Esophagus squamous epithelium (tissue), 5 donors: ENCODE data around the gene CCDC69. TPM values are rescaled to one million over a fixed set of nuclear protein-coding genes. Genes with fewer than 3 reads are reported as not detected.

Experiments
- DNase-seq: peaks from one replicate; lab custom pipeline; 2025; lab: John Stamatoyannopoulos, UW
- H3K27ac ChIP-seq, 4 donors: fragments of 200-600 bp; sonication (generic); one replicate each; pipeline ENCODE4 v1.5.1; 2016 to 2019; ENCODE audit warnings: mild to moderate bottlenecking in 1 of 4
- H3K27me3 ChIP-seq, 4 donors: fragments of 200-600 bp; sonication (generic); 1 replicate in 3 of 4; 2 replicates in 1 of 4; pipeline versions ENCODE4 v1.5.1 to v1.6.0; 2017 to 2021; ENCODE audit warnings: antibody characterized with exemption in 1 of 4
- H3K36me3 ChIP-seq, 3 donors: fragments of 200-600 bp; sonication (generic); one replicate each; pipeline ENCODE4 v1.5.1; 2016 to 2019
- H3K4me1 ChIP-seq, 3 donors: fragments of 200-600 bp; sonication (generic); one replicate each; pipeline ENCODE4 v1.5.1; 2017 to 2019
- H3K4me3 ChIP-seq, 4 donors: fragments of 200-600 bp; sonication (generic); 1 replicate in 3 of 4; 2 replicates in 1 of 4; pipeline ENCODE4 v1.5.1; 2016 to 2019; ENCODE audit warnings: mild to moderate bottlenecking in 2 of 4, moderate library complexity in 1 of 4
- H3K9me3 ChIP-seq, 3 donors: fragments of 200-600 bp; sonication (generic); one replicate each; pipeline ENCODE4 v1.5.1; 2016 to 2019
- CTCF ChIP-seq, 6 experiments: fragments of 450-650 bp in 4 of 6; fragments of 200-600 bp in 2 of 6; sonication (generic) in 2 of 6; IDR thresholded peaks; one replicate each; pipeline ENCODE4 v1.5.1; 2016 to 2019; ENCODE audit warnings: antibody characterized with exemption in 6 of 6, mild to moderate bottlenecking in 4 of 6, moderate library complexity in 4 of 6
- POLR2A ChIP-seq, 4 donors: fragments of 450-650 bp; IDR thresholded peaks; one replicate each; pipeline ENCODE4 v1.6.1; 2017; ENCODE audit warnings: antibody characterized with exemption in 4 of 4, mild to moderate bottlenecking in 4 of 4, moderate library complexity in 3 of 4
- WGBS, 2 donors: methylation state at CpG; one replicate each; pipeline ENCODE4 v1.1.5; 2018; 5-methylcytosine and 5-hydroxymethylcytosine counted together
- intact Hi-C: fragments of 100-400 bp; cut with DNase I; formaldehyde crosslinking; loops from one replicate; pipeline ENCODE4 v1.15.0; 2022
- total RNA-seq, 4 donors: library from RNA; depleted of rRNA; stranded (reverse); fragments of >200 nt; gene quantifications; one replicate each; pipeline ENCODE4 v1.1.0, GENCODE V29; 2016
- donor health status: DM: yes; HTN: yes; CAD: no.

The CCDC69 gene
- total RNA-seq, 4 donors from 2014 or later, result 10.9 to 87.0 (median 37.8) TPM

- Histone ChIP-seq H3K27ac (no peak overlapping the region), H3K27me3 (no peaks in the 10 kb centered on the region), H3K4me1 (peaks cover 0 to 15% (median 14%) of the 10 kb centered on the region in 3 donors), H3K4me3 (no peak overlapping the region), H3K9me3 (peaks cover 0 to 3% (median 0%) of the 10 kb centered on the region in 3 donors), H3K36me3 (peaks cover 0 to 28% (median 0%) of the 10 kb centered on the region in 3 donors)
- intact Hi-C loops, result no loop called here
- DNase-seq, result no peak
- TF ChIP-seq POLR2A (IDR thresholded peaks at IDR 0.05), result no peak
- TF ChIP-seq CTCF (IDR thresholded peaks at IDR 0.05), result no peak
Measured at GRCh38 chr5:151192626-151193025, 31.3 kb downstream of the CCDC69 start.

- Histone ChIP-seq H3K9me3 (peaks cover 0 to 3% (median 0%) of the 10 kb centered on the region in 3 donors), H3K4me3 (no peak overlapping the region), H3K4me1 (peaks cover 0 to 14% (median 12%) of the 10 kb centered on the region in 3 donors), H3K27me3 (no peaks in the 10 kb centered on the region), H3K36me3 (peaks cover 0 to 38% (median 0%) of the 10 kb centered on the region in 3 donors), H3K27ac (no peak overlapping the region)
- intact Hi-C loops, result no loop called here
- WGBS, 2 donors, result 86 to 94% methylated on average over 1 of the region's 1 CpG
- DNase-seq, result no peak
- TF ChIP-seq CTCF (IDR thresholded peaks at IDR 0.05) (no peak), POLR2A (IDR thresholded peaks at IDR 0.05) (no peak)
Measured at GRCh38 chr5:151191661-151192060, 32.2 kb downstream of the CCDC69 start.

- Histone ChIP-seq H3K27me3 (no peaks in the 10 kb centered on the region), H3K4me1 (no peaks in the 10 kb centered on the region), H3K4me3 (no peak overlapping the region), H3K36me3 (peaks cover 0 to 58% (median 10%) of the 10 kb centered on the region in 3 donors), H3K9me3 (peaks cover 0 to 3% (median 0%) of the 10 kb centered on the region in 3 donors), H3K27ac (no peak overlapping the region)
- TF ChIP-seq POLR2A (IDR thresholded peaks at IDR 0.05) (no peak), CTCF (IDR thresholded peaks at IDR 0.05) (no peak)
- intact Hi-C loops, result no loop called here
- DNase-seq, result no peak
- 92% methylated on average over 2 of the region's 2 CpGs for WGBS, 2 donors
Measured at GRCh38 chr5:151189151-151189550, 34.7 kb downstream of the CCDC69 start.

GRCh38 chr5:151186538-151186937, 37.4 kb downstream of the CCDC69 start:
- H3K4me1 ChIP-seq, result no peaks in the 10 kb centered on the region
- no peaks in the 10 kb centered on the region for H3K27me3 ChIP-seq
- TF ChIP-seq POLR2A (IDR thresholded peaks at IDR 0.05), result no peak
- no peak for TF ChIP-seq CTCF (IDR thresholded peaks at IDR 0.05)
- intact Hi-C loops, result no loop called here
- DNase-seq, result no peak
- no peak overlapping the region for H3K4me3 ChIP-seq
- H3K27ac ChIP-seq, result no peak overlapping the region
- H3K36me3 ChIP-seq, result peaks cover 0 to 74% (median 10%) of the 10 kb centered on the region in 3 donors
- no peaks in the 10 kb centered on the region for H3K9me3 ChIP-seq
- 84 to 91% methylated on average over 4 of the region's 4 CpGs for WGBS, 2 donors

- no peaks in the 10 kb centered on the region for H3K4me1 ChIP-seq
- DNase-seq, result no peak
- intact Hi-C loops, result no loop called here
- H3K27me3 ChIP-seq, result no peaks in the 10 kb centered on the region
- WGBS, 2 donors, result 48 to 57% methylated on average over 4 to 5 of the region's 5 CpGs
- TF ChIP-seq POLR2A (IDR thresholded peaks at IDR 0.05), result no peak
- TF ChIP-seq CTCF (IDR thresholded peaks at IDR 0.05), result no peak
- H3K4me3 ChIP-seq, result no peak overlapping the region
- H3K27ac ChIP-seq, result no peak overlapping the region
- H3K36me3 ChIP-seq, result peaks cover 0 to 79% (median 10%) of the 10 kb centered on the region in 3 donors
- no peaks in the 10 kb centered on the region for H3K9me3 ChIP-seq
Measured at GRCh38 chr5:151186052-151186451, 37.8 kb downstream of the CCDC69 start.
